GF-D8 (cell line): ENCODE results near the gene DBH.
"Not testable (repeated sequence)": the region's sequence is repeated elsewhere in the genome, so short reads cannot be mapped to it uniquely, and the experiment has no call there.

Source experiments
- DNase-seq: peaks from one replicate; lab custom pipeline; 2025; lab: John Stamatoyannopoulos, UW

Gene DBH

GRCh38 chr9:133626008-133626407, 10.2 kb upstream of the DBH start:
- DNase-seq, result not testable (repeated sequence)

DNA sequence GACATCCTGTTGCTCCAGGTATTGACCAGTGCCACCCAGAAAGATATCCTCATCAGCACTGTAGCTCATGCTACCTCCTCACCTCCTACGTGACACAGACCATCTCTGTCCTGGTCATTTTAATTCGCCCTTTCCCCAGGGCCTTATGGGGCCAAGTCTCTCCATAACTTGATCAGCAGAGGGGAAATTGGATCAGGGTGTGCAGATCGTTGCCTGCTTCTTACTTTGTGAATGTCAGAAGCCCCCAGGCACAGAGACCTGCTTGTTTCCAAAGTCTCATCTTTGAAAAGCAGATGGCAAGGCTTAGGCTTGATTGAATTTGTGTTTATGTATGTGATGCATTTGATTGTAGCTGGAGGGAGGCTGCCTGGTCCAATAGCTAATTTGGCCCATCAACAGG, 8.8 kb upstream of the DBH start:
- no peak for DNase-seq

DNA sequence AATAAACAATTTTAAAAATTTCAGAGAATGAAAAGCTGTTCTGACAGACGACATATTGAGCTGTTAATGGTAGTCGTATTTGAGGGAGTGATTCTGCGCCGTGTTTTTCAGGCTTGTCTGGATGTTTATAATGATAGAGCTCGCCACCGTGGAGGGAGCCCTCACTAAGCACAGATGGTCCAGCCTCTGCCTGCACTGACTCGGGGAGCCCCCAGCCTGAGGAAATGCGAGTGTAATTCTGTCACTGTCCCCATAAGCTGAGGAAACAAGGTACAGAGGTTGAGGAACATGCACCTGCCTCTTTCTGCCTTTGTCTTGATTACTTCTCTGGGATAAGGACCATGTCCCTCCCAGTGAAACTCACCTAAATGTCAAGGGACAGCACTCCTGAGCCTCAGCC, 7.4 kb upstream of the DBH start:
- DNase-seq, result no peak

GRCh38 chr9:133629221-133630110, 6.7 kb upstream of the DBH start:
- DNase-seq, result no peak

GRCh38 chr9:133631111-133631510, 5.1 kb upstream of the DBH start:
- DNase-seq, result no peak

- DNase-seq, result no peak
Measured at GRCh38 chr9:133632806-133633680, 3.1 kb upstream of the DBH start.

- DNase-seq, result no peak
Measured at GRCh38 chr9:133633681-133634080, 2.5 kb upstream of the DBH start.

- no peak for DNase-seq
Measured at GRCh38 chr9:133634081-133634691, 2.0 kb upstream of the DBH start.

GRCh38 chr9:133635098-133635497, 1.1 kb upstream of the DBH start:
- no peak for DNase-seq

- DNase-seq, result no peak
Measured at GRCh38 chr9:133636902-133637301, 739 bp downstream of the DBH start.

GRCh38 chr9:133637451-133638055, 1.4 kb downstream of the DBH start:
- no peak for DNase-seq

- DNase-seq, result no peak
Measured at GRCh38 chr9:133638076-133638475, 1.9 kb downstream of the DBH start.

DNA sequence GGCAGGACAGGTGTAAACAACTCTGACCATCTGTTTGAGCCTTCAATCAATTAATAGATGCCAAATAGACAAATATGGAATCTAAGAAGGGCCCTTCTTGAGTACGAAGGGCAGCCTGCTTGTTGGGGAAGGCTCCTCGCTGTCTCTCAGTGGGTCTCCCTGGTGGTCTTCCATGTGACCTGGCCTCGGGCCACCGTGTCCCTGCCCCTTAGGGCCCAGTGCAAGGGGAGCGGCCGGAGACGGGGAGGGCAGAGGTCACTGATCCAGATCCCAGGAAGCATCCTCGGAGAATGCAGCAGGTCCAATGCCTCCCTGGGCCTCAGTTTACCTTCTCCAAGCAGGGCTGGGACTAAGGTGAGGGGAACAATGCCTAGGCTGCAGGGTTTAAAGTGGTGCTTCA, 2.5 kb downstream of the DBH start:
- DNase-seq, result no peak

DNA sequence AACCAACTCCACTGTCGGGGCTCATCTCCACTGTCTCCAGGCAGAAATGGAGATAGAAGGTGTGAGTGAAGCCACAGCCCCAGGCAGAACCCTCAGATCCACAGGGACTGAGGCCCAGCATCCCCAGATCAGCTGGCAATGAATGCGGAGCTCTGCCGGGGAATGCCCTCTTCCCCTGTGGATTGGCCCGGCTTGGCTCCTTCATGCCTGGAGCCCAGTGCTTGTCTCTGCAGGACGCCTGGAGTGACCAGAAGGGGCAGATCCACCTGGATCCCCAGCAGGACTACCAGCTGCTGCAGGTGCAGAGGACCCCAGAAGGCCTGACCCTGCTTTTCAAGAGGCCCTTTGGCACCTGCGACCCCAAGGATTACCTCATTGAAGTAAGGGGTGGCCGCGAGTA, 3.5 kb downstream of the DBH start:
- DNase-seq, result no peak

- DNase-seq, result no peak
Measured at GRCh38 chr9:133640160-133640559, 4.0 kb downstream of the DBH start.

GRCh38 chr9:133640580-133641395, 4.6 kb downstream of the DBH start:
- DNase-seq, result no peak

GRCh38 chr9:133641396-133641655, 5.2 kb downstream of the DBH start:
- DNase-seq, result no peak

DNA sequence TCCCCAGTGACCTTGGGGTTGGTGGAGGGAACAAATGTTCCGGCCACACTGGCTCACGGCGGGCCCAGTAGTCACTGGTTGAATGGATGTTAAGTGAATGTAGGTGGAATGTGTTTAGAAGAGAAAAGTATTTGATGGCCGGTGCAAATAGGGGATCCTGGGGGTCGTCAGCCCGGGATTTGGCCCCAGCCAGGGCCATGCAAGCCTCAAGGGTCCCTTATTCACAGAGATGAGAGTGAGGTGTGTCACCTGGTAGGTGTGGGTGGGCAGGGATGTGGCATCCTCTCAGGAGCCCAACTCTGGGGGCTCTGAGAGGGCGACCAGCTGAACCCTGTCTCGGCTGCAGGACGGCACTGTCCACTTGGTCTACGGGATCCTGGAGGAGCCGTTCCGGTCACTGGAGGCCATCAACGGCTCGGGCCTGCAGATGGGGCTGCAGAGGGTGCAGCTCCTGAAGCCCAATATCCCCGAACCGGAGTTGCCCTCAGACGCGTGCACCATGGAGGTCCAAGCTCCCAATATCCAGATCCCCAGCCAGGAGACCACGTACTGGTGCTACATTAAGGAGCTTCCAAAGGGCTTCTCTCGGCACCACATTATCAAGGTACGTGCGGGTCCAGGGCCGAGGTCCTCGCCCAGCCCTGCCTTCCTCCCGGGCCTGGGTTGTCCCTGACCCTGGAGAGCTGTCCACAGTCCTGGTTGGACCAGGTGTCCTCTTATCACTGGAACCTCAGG, 5.9 kb downstream of the DBH start:
- DNase-seq, result no peak

DNA sequence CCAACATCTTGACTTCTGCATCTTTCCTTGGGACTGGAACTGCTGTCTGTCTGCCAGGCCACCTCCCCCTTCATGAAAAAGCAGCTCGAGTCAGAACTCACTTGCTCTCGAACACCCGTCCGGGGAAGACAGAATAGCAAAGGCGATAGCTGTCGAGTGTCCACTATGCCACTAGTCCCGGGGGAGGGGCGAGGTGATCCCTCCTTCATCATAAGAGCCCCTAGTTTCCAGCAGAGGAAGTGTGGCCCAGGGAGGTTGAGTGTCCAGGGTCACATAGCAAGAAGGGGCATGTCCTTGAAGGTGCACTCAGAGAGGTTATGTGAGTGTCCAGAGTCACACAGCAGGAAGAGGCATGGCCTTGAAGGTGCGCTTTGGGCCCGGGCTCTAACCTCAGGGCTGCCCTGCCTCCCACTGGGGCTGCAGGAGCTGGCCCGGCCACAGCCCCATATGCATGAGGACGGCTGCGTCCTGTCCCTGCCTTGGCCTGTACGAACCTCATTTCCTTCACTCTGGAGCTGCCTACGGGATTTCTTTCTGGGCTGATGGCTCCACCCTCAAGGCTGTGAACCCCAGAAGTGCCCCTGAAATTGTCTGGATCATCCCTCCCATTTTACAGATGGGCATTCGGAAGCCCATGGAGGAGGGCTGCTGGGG, 6.7 kb downstream of the DBH start:
- DNase-seq, result no peak

- DNase-seq, result no peak
Measured at GRCh38 chr9:133643362-133643755, 7.2 kb downstream of the DBH start.
